ENCODE data around the gene ZNF48. TPM values are rescaled to one million over a fixed set of nuclear protein-coding genes. Genes with fewer than 3 reads are reported as not detected.

Gene ZNF48
- total RNA-seq, 3 donors from 2014 or later: 18.0 to 19.2 (median 18.1) TPM

DNA sequence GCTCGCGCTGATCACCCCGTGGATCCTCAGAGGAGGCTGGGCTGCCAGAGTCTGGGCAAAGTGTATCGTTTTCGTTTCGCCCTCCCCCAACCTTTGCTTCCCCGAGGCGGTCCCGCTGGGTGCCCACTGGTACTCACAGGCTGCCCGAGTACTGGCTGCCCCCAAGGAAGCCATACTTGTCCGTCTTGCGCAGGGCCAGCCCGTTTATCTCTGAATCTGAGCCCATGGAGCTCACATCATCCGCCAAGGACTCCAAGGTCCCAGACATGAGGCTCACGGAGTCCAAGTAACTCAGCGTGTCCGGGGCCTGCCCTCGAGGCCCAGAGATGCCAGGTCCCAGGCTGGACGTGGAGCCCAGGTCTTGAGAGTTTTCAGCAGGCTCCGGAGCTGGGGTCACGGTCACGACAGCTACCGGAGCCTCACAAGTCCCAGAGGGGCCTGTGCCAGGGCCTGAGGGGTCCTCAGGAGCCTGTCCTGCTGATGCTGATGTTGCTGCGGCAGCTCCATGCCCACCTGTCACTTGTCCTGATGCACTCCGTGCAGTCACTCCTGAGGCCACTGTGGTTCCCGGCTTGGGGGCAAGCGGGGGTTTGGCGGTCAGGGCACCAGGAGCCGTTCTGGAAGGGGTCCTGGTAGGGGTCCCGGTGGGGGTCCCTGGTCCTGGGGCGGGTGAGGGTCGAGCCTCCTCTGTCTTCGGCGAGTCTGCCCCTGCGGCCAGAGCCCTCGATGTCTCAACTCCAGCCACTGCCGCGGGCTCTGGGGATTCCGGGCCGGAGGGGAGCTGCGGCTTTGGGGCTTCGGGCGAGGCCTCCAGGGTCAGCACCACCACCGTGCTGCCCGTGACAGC lies 25.9 kb upstream of the ZNF48 start:
- no peak for ATAC-seq
- peaks cover 52% of the 10 kb centered on the region for H3K4me1 Mint-ChIP-seq (ENCODE audit: low read depth)
- no peaks in the 10 kb centered on the region for H3K9me3 Mint-ChIP-seq
- no peaks in the 10 kb centered on the region for H3K27me3 Mint-ChIP-seq (ENCODE audit: low read depth)
- peak overlapping the region; percentile 88 for H3K4me3 Mint-ChIP-seq
- DNase-seq: no peak
- H3K36me3 Mint-ChIP-seq (ENCODE audit: insufficient read depth): peaks cover 9% of the 10 kb centered on the region

DNA sequence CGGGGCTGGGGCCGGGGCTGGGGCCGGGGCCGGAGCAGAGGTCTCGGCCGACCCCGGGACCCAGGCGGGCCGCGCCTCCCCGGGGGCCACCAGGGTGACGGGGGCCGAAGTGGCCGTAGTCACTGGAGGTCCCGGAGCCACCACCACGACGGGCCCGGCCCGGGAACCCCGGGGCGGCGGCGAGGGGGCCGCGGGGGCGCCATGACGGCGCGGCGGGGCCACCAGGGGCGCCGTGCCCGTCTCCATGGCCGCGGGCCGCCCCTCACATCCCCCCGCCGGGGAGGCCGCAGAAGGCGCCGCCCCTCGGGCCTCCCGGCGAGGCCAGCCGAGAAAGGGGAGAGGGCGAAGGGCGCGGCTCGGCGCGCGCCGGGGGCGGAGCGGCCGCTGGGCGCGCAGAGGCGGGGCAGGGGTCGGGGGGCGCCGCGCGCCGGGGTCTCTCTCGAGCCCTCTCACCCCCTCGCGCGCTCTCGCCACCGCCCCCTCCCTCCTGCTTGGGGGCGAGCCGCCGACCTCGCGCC lies 25.2 kb upstream of the ZNF48 start:
- Mint-ChIP-seq H3K4me3 (peak overlapping the region; percentile 87), H3K27me3 (ENCODE audit: low read depth) (no peaks in the 10 kb centered on the region)
- peak; percentile 13 to 15 for ATAC-seq

DNA sequence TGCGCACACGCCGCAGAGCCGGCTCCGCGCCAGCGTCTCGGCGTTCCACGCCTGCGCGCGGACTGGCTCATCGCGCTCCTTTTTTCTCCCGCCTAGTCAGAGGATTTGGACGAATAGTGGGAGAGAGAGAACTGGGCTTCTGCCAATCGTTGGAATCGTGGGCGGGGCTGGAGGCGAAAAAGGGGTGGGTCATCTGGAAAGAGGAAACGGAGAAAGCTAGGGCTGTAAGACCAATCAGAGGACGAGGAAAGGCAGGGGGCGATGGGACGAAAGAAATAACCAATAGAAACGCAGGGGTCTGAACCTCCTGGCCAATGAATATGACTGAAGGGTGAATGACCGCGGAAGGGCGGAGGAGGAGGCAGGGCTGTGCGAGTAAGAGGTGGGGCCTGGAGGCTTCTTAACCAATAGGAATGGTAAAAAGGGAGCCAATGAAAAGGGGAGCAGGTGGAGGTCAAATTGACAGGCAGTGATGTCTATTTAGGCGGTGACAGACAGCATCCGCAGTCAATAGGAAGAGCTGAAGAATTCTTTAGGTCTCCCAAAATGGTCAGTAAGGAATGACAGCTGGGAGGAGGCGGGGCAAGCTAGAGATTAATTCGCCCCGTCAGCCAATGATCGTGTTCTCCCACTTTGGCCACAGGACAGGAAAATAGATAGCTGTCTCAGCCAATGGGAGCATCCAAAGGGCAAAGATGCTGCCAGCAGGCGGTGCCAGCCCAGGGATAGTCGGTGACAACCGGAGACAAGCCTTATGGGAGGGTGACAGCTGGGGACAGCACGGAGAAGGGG lies 24.6 kb upstream of the ZNF48 start, which contains the start of gene TBC1D10B:
TSS of gene TBC1D10B (minus strand) at position 39 of the 792 bp plus-strand sequence. CDS start 311 bp downstream, outside the sequence.
- Mint-ChIP-seq H3K9me3 (no peaks in the 10 kb centered on the region), H3K27me3 (ENCODE audit: low read depth) (no peaks in the 10 kb centered on the region), H3K4me1 (ENCODE audit: low read depth) (peaks cover 47% of the 10 kb centered on the region), H3K36me3 (ENCODE audit: insufficient read depth) (peaks cover 5% of the 10 kb centered on the region), H3K4me3 (peak within 1 kb of the TSS; percentile 88)
- ATAC-seq (peak; percentile 82 to 86), DNase-seq (peak; percentile 98)

More for the DNA sequence above, 25.2 kb upstream of the ZNF48 start:
- no peak for DNase-seq
- Mint-ChIP-seq H3K9me3 (no peaks in the 10 kb centered on the region), H3K36me3 (ENCODE audit: insufficient read depth) (peaks cover 9% of the 10 kb centered on the region), H3K4me1 (ENCODE audit: low read depth) (peaks cover 50% of the 10 kb centered on the region)

GRCh38 chr16:30371248-30371816 lies 23.9 kb upstream of the ZNF48 start:
- ATAC-seq: no peak
- Mint-ChIP-seq H3K4me3 (peak overlapping the region; percentile 87), H3K27me3 (ENCODE audit: low read depth) (no peaks in the 10 kb centered on the region), H3K4me1 (ENCODE audit: low read depth) (peaks cover 45% of the 10 kb centered on the region), H3K9me3 (no peaks in the 10 kb centered on the region), H3K36me3 (ENCODE audit: insufficient read depth) (peaks cover 5% of the 10 kb centered on the region)
- DNase-seq: no peak

- ATAC-seq (no peak), DNase-seq (no peak)
- Mint-ChIP-seq H3K27me3 (ENCODE audit: low read depth) (no peaks in the 10 kb centered on the region), H3K36me3 (ENCODE audit: insufficient read depth) (peaks cover 2% of the 10 kb centered on the region), H3K4me1 (ENCODE audit: low read depth) (peaks cover 42% of the 10 kb centered on the region), H3K9me3 (no peaks in the 10 kb centered on the region), H3K4me3 (peak overlapping the region; percentile 87)
These were observed 23.0 kb upstream of the ZNF48 start for GRCh38 chr16:30372038-30372712.

GRCh38 chr16:30372725-30373124 lies 22.5 kb upstream of the ZNF48 start:
- Mint-ChIP-seq H3K4me1 (ENCODE audit: low read depth) (peaks cover 42% of the 10 kb centered on the region), H3K9me3 (no peaks in the 10 kb centered on the region), H3K36me3 (ENCODE audit: insufficient read depth) (no peaks in the 10 kb centered on the region), H3K27me3 (ENCODE audit: low read depth) (no peaks in the 10 kb centered on the region), H3K4me3 (no peak overlapping the region)
- DNase-seq (no peak), ATAC-seq (no peak)

DNA sequence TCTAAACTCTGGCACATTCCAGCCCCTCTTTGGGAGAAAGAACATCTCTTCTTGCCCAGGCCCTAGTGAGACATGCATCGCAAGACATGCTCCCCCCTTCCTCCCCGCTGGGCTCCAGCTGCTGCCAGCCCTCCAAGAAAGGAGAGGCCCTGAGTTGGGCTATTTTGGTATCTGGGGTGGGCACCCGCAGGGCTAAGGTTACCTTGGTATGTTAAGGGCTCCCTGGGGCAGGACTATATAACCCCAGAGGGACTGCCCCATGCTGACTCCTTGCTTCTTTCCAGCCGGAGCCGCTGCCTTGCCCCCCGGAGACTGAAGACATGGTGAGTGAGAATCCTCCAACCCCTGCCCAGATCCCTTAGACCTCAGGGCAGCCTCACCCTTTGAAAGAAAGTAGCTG lies 20.7 kb upstream of the ZNF48 start, which contains the start of gene MYL11:
TSS of gene MYL11 (plus strand) at position 265 of the 400 bp plus-strand sequence. CDS start at position 321, 56 bp downstream.
- Mint-ChIP-seq H3K27me3 (ENCODE audit: low read depth) (no peaks in the 10 kb centered on the region), H3K36me3 (ENCODE audit: insufficient read depth) (no peaks in the 10 kb centered on the region), H3K9me3 (no peaks in the 10 kb centered on the region), H3K4me3 (no peak within 1 kb of the TSS), H3K4me1 (ENCODE audit: low read depth) (peaks cover 40% of the 10 kb centered on the region)
- DNase-seq (no peak), ATAC-seq (no peak)

DNA sequence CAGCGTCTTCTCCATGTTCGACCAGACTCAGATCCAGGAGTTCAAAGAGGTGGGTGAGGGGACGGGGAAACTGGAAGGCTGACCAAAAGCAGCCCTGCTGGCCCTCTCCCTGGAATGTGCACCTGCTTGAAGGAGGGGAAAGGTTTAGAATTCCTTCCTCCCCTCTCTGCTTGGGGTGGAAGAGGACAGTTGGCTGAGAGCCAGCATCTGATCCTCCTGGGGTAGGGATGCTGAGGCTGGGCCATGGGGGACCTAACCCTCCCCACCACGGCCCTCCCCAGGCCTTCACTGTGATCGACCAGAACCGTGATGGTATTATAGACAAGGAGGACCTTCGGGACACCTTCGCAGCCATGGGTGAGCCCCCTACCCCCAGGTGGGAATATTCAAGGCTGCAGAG lies 19.4 kb upstream of the ZNF48 start:
- DNase-seq (no peak), ATAC-seq (no peak)
- Mint-ChIP-seq H3K9me3 (no peaks in the 10 kb centered on the region), H3K27me3 (ENCODE audit: low read depth) (no peaks in the 10 kb centered on the region), H3K4me3 (no peak overlapping the region), H3K36me3 (ENCODE audit: insufficient read depth) (peaks cover 4% of the 10 kb centered on the region), H3K4me1 (ENCODE audit: low read depth) (peaks cover 51% of the 10 kb centered on the region)

DNA sequence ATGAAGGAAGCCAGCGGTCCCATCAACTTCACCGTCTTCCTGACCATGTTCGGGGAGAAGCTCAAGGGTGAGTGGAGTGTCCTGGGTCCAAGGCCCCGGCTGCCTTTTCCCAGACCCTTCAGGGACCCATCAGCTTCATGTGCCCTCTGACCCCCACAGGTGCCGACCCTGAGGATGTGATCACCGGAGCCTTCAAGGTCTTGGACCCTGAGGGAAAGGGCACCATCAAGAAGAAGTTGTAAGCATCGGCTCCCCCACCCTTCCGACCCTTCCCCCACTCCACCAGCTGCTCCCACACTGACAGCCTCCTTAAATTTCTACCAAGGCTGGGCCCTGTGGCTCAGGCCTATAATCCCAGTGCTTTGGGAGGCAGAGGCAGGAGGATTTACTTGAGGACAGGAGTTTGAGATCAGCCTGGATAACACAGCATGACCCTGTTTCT lies 18.7 kb upstream of the ZNF48 start:
- Mint-ChIP-seq H3K27me3 (ENCODE audit: low read depth) (no peaks in the 10 kb centered on the region), H3K9me3 (no peaks in the 10 kb centered on the region), H3K4me3 (no peak overlapping the region), H3K36me3 (ENCODE audit: insufficient read depth) (peaks cover 4% of the 10 kb centered on the region), H3K4me1 (ENCODE audit: low read depth) (peaks cover 51% of the 10 kb centered on the region)
- DNase-seq (no peak), ATAC-seq (no peak)

- no peaks in the 10 kb centered on the region for H3K27me3 Mint-ChIP-seq (ENCODE audit: low read depth)
- peak overlapping the region; percentile 94 for H3K4me3 Mint-ChIP-seq
- no peaks in the 10 kb centered on the region for H3K9me3 Mint-ChIP-seq
- H3K4me1 Mint-ChIP-seq (ENCODE audit: low read depth): peaks cover 50% of the 10 kb centered on the region
- H3K36me3 Mint-ChIP-seq (ENCODE audit: insufficient read depth): peaks cover 4% of the 10 kb centered on the region
- ATAC-seq (no peak), DNase-seq (no peak)
These were observed 18.0 kb upstream of the ZNF48 start for GRCh38 chr16:30377050-30377811.

GRCh38 chr16:30377812-30378235 lies 17.4 kb upstream of the ZNF48 start:
- H3K4me1 Mint-ChIP-seq (ENCODE audit: low read depth): peaks cover 54% of the 10 kb centered on the region

GRCh38 chr16:30378236-30379157 lies 16.7 kb upstream of the ZNF48 start:
- peak; percentile 99 for DNase-seq
- H3K9me3 Mint-ChIP-seq: no peaks in the 10 kb centered on the region
- peaks cover 58% of the 10 kb centered on the region for H3K4me1 Mint-ChIP-seq (ENCODE audit: low read depth)
- ATAC-seq: peak; percentile 90 to 91
- H3K4me3 Mint-ChIP-seq: peak overlapping the region; percentile 94
- peaks cover 5% of the 10 kb centered on the region for H3K36me3 Mint-ChIP-seq (ENCODE audit: insufficient read depth)
- no peaks in the 10 kb centered on the region for H3K27me3 Mint-ChIP-seq (ENCODE audit: low read depth)

More at GRCh38 chr16:30377812-30378235, 17.4 kb upstream of the ZNF48 start:
- Mint-ChIP-seq H3K9me3 (no peaks in the 10 kb centered on the region), H3K27me3 (ENCODE audit: low read depth) (no peaks in the 10 kb centered on the region), H3K4me3 (peak overlapping the region; percentile 94), H3K36me3 (ENCODE audit: insufficient read depth) (peaks cover 5% of the 10 kb centered on the region)
- ATAC-seq (peak; percentile 36 to 39), DNase-seq (peak; percentile 89)

All from activated T-cell treated with anti-CD3 and anti-CD28 coated beads, Interleukin-2, amount 50 U/mL, for 4 hours (primary cell).